Measurements from ENCODE around the gene FAF1.

- TF ChIP-seq CTCF (conservative IDR thresholded peaks at IDR 0.05; ENCODE audit: low read depth, low read length): no peak
- TF ChIP-seq EZH2 (IDR thresholded peaks at IDR 0.05; ENCODE audit: borderline replicate concordance, low read depth, low read length, poor library complexity, severe bottlenecking): no peak
Observed at GRCh38 chr1:50615036-50615750, 344.9 kb downstream of the FAF1 start.
